ENCODE results near the gene PSG7. TPM values are rescaled to one million over a fixed set of nuclear protein-coding genes. Genes with fewer than 3 reads are reported as not detected.
"Not testable (repeated sequence)": the region's sequence is repeated elsewhere in the genome, so short reads cannot be mapped to it uniquely, and the experiment has no call there.

PSG7 gene
- total RNA-seq, result not detected
- long read RNA-seq, result 0 reads

GRCh38 chr19:42937107-42937506, at the start of gene PSG7:
TSS of gene PSG7 (minus strand) at chr19:42937207. CDS start at chr19:42937076, 131 bp downstream.
- ATAC-seq; intact Hi-C loops (cut with micrococcal nuclease); DNase-seq: not testable (repeated sequence)

- ATAC-seq (no peak), DNase-seq (no peak)
- intact Hi-C loops (cut with micrococcal nuclease), result no loop called here
Observed at GRCh38 chr19:42985588-42985987, 48.6 kb upstream of the PSG7 start.

- intact Hi-C loops (cut with micrococcal nuclease); DNase-seq; ATAC-seq: not testable (repeated sequence)
Observed at GRCh38 chr19:42982111-42982510, 45.1 kb upstream of the PSG7 start.

GRCh38 chr19:42971451-42971850, 34.4 kb upstream of the PSG7 start:
- DNase-seq; ATAC-seq; intact Hi-C loops (cut with micrococcal nuclease): not testable (repeated sequence)

- ATAC-seq (no peak), DNase-seq (no peak)
- intact Hi-C loops (cut with micrococcal nuclease), result no loop called here
Observed at GRCh38 chr19:42965176-42965575, 28.2 kb upstream of the PSG7 start.

- intact Hi-C loops (cut with micrococcal nuclease), result no loop called here
- no peak for DNase-seq
- ATAC-seq, result no peak
Observed at GRCh38 chr19:42961119-42961518, 24.1 kb upstream of the PSG7 start.

- DNase-seq; ATAC-seq; intact Hi-C loops (cut with micrococcal nuclease): not testable (repeated sequence)
Observed at GRCh38 chr19:42952126-42952525, 15.1 kb upstream of the PSG7 start.

GRCh38 chr19:42951476-42951875, 14.5 kb upstream of the PSG7 start:
- intact Hi-C loops (cut with micrococcal nuclease); ATAC-seq; DNase-seq: not testable (repeated sequence)

- DNase-seq (no peak), ATAC-seq (no peak)
- intact Hi-C loops (cut with micrococcal nuclease), result no loop called here
Observed at GRCh38 chr19:42942187-42942789, 5.3 kb upstream of the PSG7 start.

GRCh38 chr19:42934726-42935125, 2.3 kb downstream of the PSG7 start:
- intact Hi-C loops (cut with micrococcal nuclease); DNase-seq; ATAC-seq: not testable (repeated sequence)

- DNase-seq; ATAC-seq; intact Hi-C loops (cut with micrococcal nuclease): not testable (repeated sequence)
Observed at GRCh38 chr19:42934183-42934582, 2.8 kb downstream of the PSG7 start.

GRCh38 chr19:42933412-42933811, 3.6 kb downstream of the PSG7 start:
- DNase-seq; ATAC-seq; intact Hi-C loops (cut with micrococcal nuclease): not testable (repeated sequence)

GRCh38 chr19:42932485-42933101, 4.4 kb downstream of the PSG7 start:
- intact Hi-C loops (cut with micrococcal nuclease); ATAC-seq; DNase-seq: not testable (repeated sequence)

- intact Hi-C loops (cut with micrococcal nuclease); ATAC-seq: not testable (repeated sequence)
- DNase-seq, result peak; percentile 37
Observed at GRCh38 chr19:42930214-42930613, 6.8 kb downstream of the PSG7 start.

- DNase-seq (no peak), ATAC-seq (no peak)
- intact Hi-C loops (cut with micrococcal nuclease), result no loop called here
Observed at GRCh38 chr19:42928896-42929295, 8.1 kb downstream of the PSG7 start.

- intact Hi-C loops (cut with micrococcal nuclease), result no loop called here
- ATAC-seq (no peak), DNase-seq (no peak)
Observed at GRCh38 chr19:42926781-42927180, 10.2 kb downstream of the PSG7 start.

- ATAC-seq; intact Hi-C loops (cut with micrococcal nuclease): not testable (repeated sequence)
- DNase-seq, result peak; percentile 34
Observed at GRCh38 chr19:42923106-42923505, 13.9 kb downstream of the PSG7 start.

GRCh38 chr19:42920971-42921370, 16.0 kb downstream of the PSG7 start:
- ATAC-seq; DNase-seq; intact Hi-C loops (cut with micrococcal nuclease): not testable (repeated sequence)

- intact Hi-C loops (cut with micrococcal nuclease), result no loop called here
- no peak for ATAC-seq
- DNase-seq, result no peak
Observed at GRCh38 chr19:42919757-42920079, 17.3 kb downstream of the PSG7 start.

- DNase-seq; intact Hi-C loops (cut with micrococcal nuclease); ATAC-seq: not testable (repeated sequence)
Observed at GRCh38 chr19:42919070-42919756, 17.8 kb downstream of the PSG7 start.

Measured in left ventricle myocardium superior (tissue), 1 donor.